GM10248 (cell line): ENCODE data around the gene MYO5A.
"Not testable (repeated sequence)": the region's sequence is repeated elsewhere in the genome, so short reads cannot be mapped to it uniquely, and the experiment has no call there.

ENCODE experiments used
- CTCF ChIA-PET: fragments of 300-600 bp; sonication (Branson Sonifier 250); formaldehyde crosslinking; extraction: SDS; loops from one replicate; lab custom pipeline; 2021; ENCODE audit warnings: antibody characterized with exemption; lab: Yijun Ruan, JAX
- POLR2A ChIA-PET: fragments of 350-650 bp; sonication (Branson Sonifier 250); formaldehyde crosslinking; extraction: SDS; loops from one replicate; lab custom pipeline; 2020; ENCODE audit warnings: antibody characterized with exemption; lab: Yijun Ruan, JAX
- DNase-seq: peaks from one replicate; pipeline ENCODE4 v3.0.0; 2012; ENCODE audit errors: extremely low spot score
- TF ChIP-seq, protein P1 (sequence below): IDR thresholded peaks from 2 replicates; pipeline ENCODE4 v1.5.1; 2012; ENCODE audit warnings: mild to moderate bottlenecking, low read depth; ENCODE audit errors: extremely low read depth, missing control alignments, control extremely low read depth

The MYO5A gene

DNA sequence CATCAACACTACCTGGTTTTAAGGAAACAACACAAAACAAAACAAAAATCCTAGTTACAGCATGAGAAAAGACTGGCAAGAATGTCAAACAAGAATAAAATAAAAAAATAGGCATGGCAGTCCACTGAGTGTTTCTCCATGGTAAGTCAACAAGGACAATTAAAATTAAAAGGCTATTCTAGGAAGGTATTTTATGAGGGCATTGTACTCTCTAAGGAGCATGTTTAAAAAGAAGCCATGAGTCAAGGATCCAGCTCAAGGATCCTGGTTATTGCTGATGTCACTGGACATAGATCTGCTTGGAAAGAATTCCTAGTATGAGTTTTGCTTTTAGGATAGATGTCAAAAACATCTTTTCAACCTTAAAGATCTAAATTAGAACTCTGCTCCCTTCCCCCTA, 106.7 kb downstream of the MYO5A start:
- ChIA-PET CTCF (interaction anchor here (1.1 to 1.7 kb wide), 4 partner anchors 19 to 67 kb away, joined by 3 to 4 read pairs (median 4); no protein-coding TSS in a partner anchor), POLR2A (no interaction called here)
- TF ChIP-seq, protein P1, sequence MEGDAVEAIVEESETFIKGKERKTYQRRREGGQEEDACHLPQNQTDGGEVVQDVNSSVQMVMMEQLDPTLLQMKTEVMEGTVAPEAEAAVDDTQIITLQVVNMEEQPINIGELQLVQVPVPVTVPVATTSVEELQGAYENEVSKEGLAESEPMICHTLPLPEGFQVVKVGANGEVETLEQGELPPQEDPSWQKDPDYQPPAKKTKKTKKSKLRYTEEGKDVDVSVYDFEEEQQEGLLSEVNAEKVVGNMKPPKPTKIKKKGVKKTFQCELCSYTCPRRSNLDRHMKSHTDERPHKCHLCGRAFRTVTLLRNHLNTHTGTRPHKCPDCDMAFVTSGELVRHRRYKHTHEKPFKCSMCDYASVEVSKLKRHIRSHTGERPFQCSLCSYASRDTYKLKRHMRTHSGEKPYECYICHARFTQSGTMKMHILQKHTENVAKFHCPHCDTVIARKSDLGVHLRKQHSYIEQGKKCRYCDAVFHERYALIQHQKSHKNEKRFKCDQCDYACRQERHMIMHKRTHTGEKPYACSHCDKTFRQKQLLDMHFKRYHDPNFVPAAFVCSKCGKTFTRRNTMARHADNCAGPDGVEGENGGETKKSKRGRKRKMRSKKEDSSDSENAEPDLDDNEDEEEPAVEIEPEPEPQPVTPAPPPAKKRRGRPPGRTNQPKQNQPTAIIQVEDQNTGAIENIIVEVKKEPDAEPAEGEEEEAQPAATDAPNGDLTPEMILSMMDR: no peak
- DNase-seq: no peak

DNA sequence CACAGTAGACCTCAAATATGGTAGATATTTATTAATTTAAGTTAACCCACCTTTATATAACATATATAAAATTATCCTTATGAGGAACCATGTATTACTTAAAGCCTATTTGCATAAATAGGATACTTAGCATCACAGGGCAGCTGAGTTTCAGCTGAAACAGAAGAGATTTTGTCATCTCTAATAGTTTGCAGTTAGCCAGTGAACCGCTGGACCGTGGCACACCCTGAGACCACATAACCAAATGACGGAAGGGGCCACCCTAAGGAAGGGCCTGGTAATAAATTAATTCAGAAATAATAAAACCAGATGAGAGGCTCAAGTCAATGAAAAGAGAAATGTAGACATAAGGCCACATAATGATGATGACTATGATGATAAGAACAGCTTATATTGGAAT, 107.7 kb downstream of the MYO5A start:
- CTCF ChIA-PET: interaction anchor here (0.8 to 1.7 kb wide), 7 partner anchors 19 to 164 kb away, joined by 3 to 4 read pairs (median 3); no protein-coding TSS in a partner anchor
- TF ChIP-seq, protein P1: no peak

DNA sequence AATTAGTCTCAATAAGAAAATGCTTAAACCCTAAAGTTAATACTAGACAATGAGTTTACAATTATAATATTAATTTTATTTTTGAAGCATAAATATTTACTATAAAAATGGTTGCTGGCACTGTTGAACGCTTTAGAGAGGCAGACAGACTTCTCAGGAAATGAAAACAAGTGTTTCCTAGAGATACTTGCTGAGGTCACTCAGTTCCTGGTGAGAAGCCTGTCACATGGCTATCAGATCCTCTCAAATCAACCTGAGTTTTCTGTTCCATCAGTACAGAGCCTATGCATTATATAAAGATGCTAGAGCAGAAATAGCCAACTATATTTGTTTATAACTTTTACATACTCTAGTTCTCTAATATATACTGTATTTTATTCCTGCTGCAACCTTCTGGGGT, 109.2 kb downstream of the MYO5A start:
- CTCF ChIA-PET: no interaction called here
- POLR2A ChIA-PET: interaction anchor here (0.6 kb wide), 1 partner anchor 151 kb away, joined by 7 read pairs; no protein-coding TSS in a partner anchor
- TF ChIP-seq, protein P1: no peak

More for the DNA sequence above, 107.7 kb downstream of the MYO5A start:
- POLR2A ChIA-PET: interaction anchor here (0.6 kb wide), 1 partner anchor 8 kb away, joined by 3 read pairs; no protein-coding TSS in a partner anchor
- no peak for DNase-seq

DNA sequence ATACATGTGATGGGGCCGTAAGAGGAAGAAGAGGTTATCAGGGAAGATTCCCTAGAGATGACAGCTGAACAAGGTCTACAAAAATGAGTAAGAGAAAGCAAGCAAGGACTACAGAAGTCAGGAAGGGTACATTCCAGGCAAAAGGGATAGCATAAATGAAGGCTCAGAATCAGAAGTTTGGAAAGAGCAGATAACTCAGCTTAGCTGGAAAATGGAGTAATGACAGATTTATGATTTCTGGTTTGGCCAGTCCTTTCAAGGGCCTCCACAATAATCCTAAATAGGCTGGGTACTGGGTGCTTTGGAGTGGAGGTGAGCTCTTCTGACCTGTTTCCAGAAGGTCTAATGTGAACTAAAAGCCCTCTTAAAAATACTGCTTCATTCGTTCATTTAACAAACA, 110.7 kb downstream of the MYO5A start:
- TF ChIP-seq, protein P1: no peak
- ChIA-PET CTCF (interaction anchor here (0.8 to 2.4 kb wide), 6 partner anchors 11 to 34 kb away, joined by 3 to 8 read pairs (median 4); no protein-coding TSS in a partner anchor), POLR2A (no interaction called here)
- no peak for DNase-seq

More for the DNA sequence above, 109.2 kb downstream of the MYO5A start:
- no peak for DNase-seq

DNA sequence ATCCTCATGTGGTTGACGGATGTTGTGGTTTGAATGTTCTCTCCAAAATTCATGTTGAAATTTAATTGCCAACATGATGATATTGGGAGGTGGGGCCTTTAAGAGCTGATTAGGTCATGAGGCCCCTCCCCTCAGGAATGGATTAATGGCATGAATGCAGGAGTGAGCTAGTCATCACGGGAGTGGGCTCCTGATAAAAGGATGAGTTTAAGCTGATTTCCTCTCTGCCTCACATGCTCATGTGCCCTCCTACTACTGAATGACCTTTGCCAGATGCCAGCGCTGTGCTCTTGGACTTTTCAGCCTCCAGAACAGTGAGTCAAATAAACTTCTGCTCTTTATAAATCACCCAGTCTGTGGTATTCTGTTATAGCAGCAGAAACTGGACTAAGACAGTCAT, 111.2 kb downstream of the MYO5A start:
- TF ChIP-seq, protein P1: no peak
- ChIA-PET POLR2A (no interaction called here), CTCF (interaction anchor here (1.2 to 2.4 kb wide), 5 partner anchors 11 to 34 kb away, joined by 3 to 8 read pairs (median 4); no protein-coding TSS in a partner anchor)
- DNase-seq: no peak

DNA sequence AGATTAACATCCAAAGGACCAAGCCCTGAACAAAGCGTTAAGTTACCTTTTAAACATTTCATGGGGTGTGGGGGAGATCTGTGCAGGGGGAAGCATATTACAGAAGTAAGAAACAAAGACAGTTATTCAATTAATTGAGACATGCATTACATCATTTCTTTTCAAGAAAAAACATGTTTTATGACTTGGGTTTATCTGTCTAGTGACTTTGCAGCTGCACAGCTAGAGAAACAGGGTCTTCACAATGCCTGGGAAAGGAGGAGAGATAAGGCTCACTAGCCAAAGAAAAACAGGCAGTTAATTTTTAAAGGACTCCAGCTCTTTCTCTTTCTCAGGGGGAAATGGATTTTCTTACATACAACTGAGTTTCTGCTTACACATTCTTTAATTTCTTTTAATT, 112.1 kb downstream of the MYO5A start:
- POLR2A ChIA-PET, DNase-seq: not testable (repeated sequence)
- CTCF ChIA-PET: interaction anchor here (1.0 to 2.4 kb wide), 3 partner anchors 10 to 22 kb away, joined by 3 to 8 read pairs (median 4); no protein-coding TSS in a partner anchor

DNA sequence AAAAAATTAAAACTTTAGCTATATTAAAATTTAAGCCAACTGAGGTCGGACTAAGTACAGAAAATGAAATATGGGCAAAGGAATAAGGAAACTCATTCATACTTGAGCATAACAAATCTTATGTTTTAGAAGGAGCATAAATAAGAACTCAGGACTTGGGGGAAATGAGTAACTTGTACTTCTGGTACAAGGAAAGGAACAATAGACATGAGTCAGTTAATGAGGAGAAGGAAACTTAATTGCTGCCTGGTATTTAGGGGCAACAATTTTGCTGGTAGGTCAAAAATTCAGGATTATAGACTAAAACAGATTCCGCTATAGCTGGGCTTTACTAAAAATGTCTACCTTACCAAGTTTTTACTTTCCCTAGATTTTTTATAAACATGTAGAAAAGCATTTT, 113.1 kb downstream of the MYO5A start:
- no peak for DNase-seq
- ChIA-PET CTCF (interaction anchor here (1.1 kb wide), 1 partner anchor 48 kb away, joined by 3 read pairs; no protein-coding TSS in a partner anchor), POLR2A (no interaction called here)
- TF ChIP-seq, protein P1: no peak
